Dermis blood vessel endothelial cell (primary cell): ENCODE measurements around the gene CDKL4. TPM values are rescaled to one million over a fixed set of nuclear protein-coding genes. Genes with fewer than 3 reads are reported as not detected.
"Not testable (repeated sequence)": the region's sequence is repeated elsewhere in the genome, so short reads cannot be mapped to it uniquely, and the experiment has no call there.

Experiments used
- DNase-seq: peaks from one replicate; pipeline ENCODE4 v3.0.0; 2010
- total RNA-seq: library from RNA; depleted of rRNA; stranded (reverse); fragments of >200 nt; gene quantifications from 2 replicates; pipeline ENCODE4 v1.2.3, GENCODE V29; 2014

The CDKL4 gene
- total RNA-seq, 1 donor from 2014 or later: 0.51 TPM

GRCh38 chr2:39228413-39229209 is 15.2 kb downstream of the CDKL4 start:
- DNase-seq: peak; percentile 21

GRCh38 chr2:39227628-39228412 is 15.9 kb downstream of the CDKL4 start:
- peak; percentile 85 for DNase-seq

GRCh38 chr2:39225567-39225966 is 18.2 kb downstream of the CDKL4 start:
- DNase-seq: no peak

GRCh38 chr2:39223909-39224308 is 19.9 kb downstream of the CDKL4 start:
- DNase-seq: no peak

GRCh38 chr2:39221459-39221858 is 22.3 kb downstream of the CDKL4 start:
- no peak for DNase-seq

GRCh38 chr2:39220136-39220535 is 23.6 kb downstream of the CDKL4 start:
- DNase-seq: no peak

- DNase-seq: no peak
Observed at GRCh38 chr2:39218391-39218790, 25.4 kb downstream of the CDKL4 start.

GRCh38 chr2:39217192-39217550 is 26.6 kb downstream of the CDKL4 start:
- no peak for DNase-seq

GRCh38 chr2:39216346-39217191 is 27.2 kb downstream of the CDKL4 start:
- no peak for DNase-seq

- DNase-seq: no peak
Observed at GRCh38 chr2:39215545-39215944, 28.2 kb downstream of the CDKL4 start.

- DNase-seq: no peak
Observed at GRCh38 chr2:39213015-39213414, 30.8 kb downstream of the CDKL4 start.

GRCh38 chr2:39210846-39211245 is 32.9 kb downstream of the CDKL4 start:
- DNase-seq: no peak

GRCh38 chr2:39203382-39203781 is 40.4 kb downstream of the CDKL4 start:
- no peak for DNase-seq

- DNase-seq: peak; percentile 13
Observed at GRCh38 chr2:39202639-39203369, 41.0 kb downstream of the CDKL4 start.

- DNase-seq: not testable (repeated sequence)
Observed at GRCh38 chr2:39197003-39197402, 46.8 kb downstream of the CDKL4 start.

- no peak for DNase-seq
Observed at GRCh38 chr2:39194686-39195085, 49.1 kb downstream of the CDKL4 start.

- DNase-seq: no peak
Observed at GRCh38 chr2:39188960-39189494, 54.7 kb downstream of the CDKL4 start.

GRCh38 chr2:39183673-39184072 is 60.1 kb downstream of the CDKL4 start:
- DNase-seq: no peak

- DNase-seq: no peak
Observed at GRCh38 chr2:39181297-39181696, 62.5 kb downstream of the CDKL4 start.

- DNase-seq: no peak
Observed at GRCh38 chr2:39179974-39180960, 63.5 kb downstream of the CDKL4 start.

- no peak for DNase-seq
Observed at GRCh38 chr2:39178756-39179155, 65.0 kb downstream of the CDKL4 start.
